Measurements from ENCODE around the gene KLC1.
A peak's percentile ranks its signal among the peaks of the same experiment; 100 is the strongest.

KLC1 gene

GRCh38 chr14:103628684-103629502, at the start of gene KLC1:
Gene KLC1, plus strand, starts transcription at chr14:103629211. Its CDS starts 25,354 bp downstream, at chr14:103654565.
- H3K4me3 ChIP-seq (replicated peaks; ENCODE audit: low read depth, low read length) = peak within 1 kb of the TSS; percentile 81
- no peak for TF ChIP-seq CTCF (IDR thresholded peaks at IDR 0.05; ENCODE audit: low read depth, low read length, missing control alignments)
- DNase-seq (ENCODE audit: extremely low read depth, low read depth) = no peak

GRCh38 chr14:103581206-103581605, 47.8 kb upstream of the KLC1 start:
- no peak overlapping the region for H3K4me3 ChIP-seq (replicated peaks; ENCODE audit: low read depth, low read length)
- TF ChIP-seq CTCF (IDR thresholded peaks at IDR 0.05; ENCODE audit: low read depth, low read length, missing control alignments) = no peak
- DNase-seq (ENCODE audit: extremely low read depth, low read depth) = no peak

GRCh38 chr14:103581954-103582703, 46.9 kb upstream of the KLC1 start:
- no peak for DNase-seq (ENCODE audit: extremely low read depth, low read depth)
- no peak for TF ChIP-seq CTCF (IDR thresholded peaks at IDR 0.05; ENCODE audit: low read depth, low read length, missing control alignments)

GRCh38 chr14:103584326-103584915, 44.6 kb upstream of the KLC1 start:
- no peak overlapping the region for H3K4me3 ChIP-seq (replicated peaks; ENCODE audit: low read depth, low read length)
- DNase-seq (ENCODE audit: extremely low read depth, low read depth) = no peak
- TF ChIP-seq CTCF (IDR thresholded peaks at IDR 0.05; ENCODE audit: low read depth, low read length, missing control alignments) = no peak

More at GRCh38 chr14:103581954-103582703, 46.9 kb upstream of the KLC1 start:
- H3K4me3 ChIP-seq (replicated peaks; ENCODE audit: low read depth, low read length) = no peak overlapping the region

GRCh38 chr14:103593577-103593976, 35.4 kb upstream of the KLC1 start:
- TF ChIP-seq CTCF (IDR thresholded peaks at IDR 0.05; ENCODE audit: low read depth, low read length, missing control alignments) = no peak
- DNase-seq (ENCODE audit: extremely low read depth, low read depth) = no peak
- H3K4me3 ChIP-seq (replicated peaks; ENCODE audit: low read depth, low read length) = no peak overlapping the region

GRCh38 chr14:103594265-103594664, 34.7 kb upstream of the KLC1 start:
- no peak overlapping the region for H3K4me3 ChIP-seq (replicated peaks; ENCODE audit: low read depth, low read length)
- no peak for DNase-seq (ENCODE audit: extremely low read depth, low read depth)
- TF ChIP-seq CTCF (IDR thresholded peaks at IDR 0.05; ENCODE audit: low read depth, low read length, missing control alignments) = no peak

All from HFF-Myc (cell line).